BJ (cell line): Measurements from ENCODE around the gene RBBP4. TPM values are rescaled to one million over a fixed set of nuclear protein-coding genes. Genes with fewer than 3 reads are reported as not detected.
"Not testable (repeated sequence)": the region's sequence is repeated elsewhere in the genome, so short reads cannot be mapped to it uniquely, and the experiment has no call there.

Experiments used
- CTCF ChIA-PET: fragments of 350-600 bp; formaldehyde crosslinking; extraction: SDS; loops from one replicate; lab custom pipeline; 2021; ENCODE audit warnings: antibody characterized with exemption, inconsistent platforms; lab: Yijun Ruan, JAX
- POLR2A ChIA-PET: fragments of 300-600 bp; sonication (Branson Sonifier 250); formaldehyde crosslinking; extraction: SDS; loops from one replicate; lab custom pipeline; 2021; ENCODE audit warnings: antibody characterized with exemption; lab: Charles Lee
- DNase-seq: peaks from one replicate; pipeline ENCODE4 v3.0.0-alpha.2; 2011; ENCODE audit warnings: low read depth
- H3K27me3 ChIP-seq: 2 replicates; pipeline ENCODE4 v1.6.0; 2011; ENCODE audit warnings: low read length; ENCODE audit not compliant: control insufficient read depth, insufficient read depth
- H3K36me3 ChIP-seq: 2 replicates; pipeline ENCODE4 v1.5.1; 2011; ENCODE audit warnings: low read length; ENCODE audit not compliant: control insufficient read depth, insufficient read depth
- H3K4me3 ChIP-seq: 2 replicates; pipeline ENCODE4 v1.5.1; 2011; ENCODE audit warnings: low read depth, mild to moderate bottlenecking, control low read depth, low read length
- polyA plus RNA-seq: library from polyadenylated mRNA; depleted of rRNA; stranded (reverse); fragments of >200 nt; gene quantifications from 2 replicates; pipeline ENCODE4 v1.2.3, GENCODE V29; 2011
- TF ChIP-seq, protein P1 (sequence below): IDR thresholded peaks from 2 replicates; pipeline ENCODE4 v1.5.1; 2011; ENCODE audit warnings: low read depth, mild to moderate bottlenecking, control low read depth, inconsistent platforms, low read length, moderate library complexity; ENCODE audit not compliant: insufficient read depth

Gene RBBP4
- polyA plus RNA-seq, 1 experiment = 67.0 TPM

GRCh38 chr1:32652244-32652962 lies 1.4 kb downstream of the RBBP4 start:
- Histone ChIP-seq H3K27me3 (no peaks in the 10 kb centered on the region), H3K36me3 (peaks cover 11% of the 10 kb centered on the region), H3K4me3 (peak overlapping the region; percentile 87; the same call in 1 of the 2 replicates)
- DNase-seq = no peak
- POLR2A ChIA-PET = no interaction called here
- CTCF ChIA-PET = interaction anchor here (1.8 kb wide), 1 partner anchor 27 kb away, joined by 4 read pairs; no protein-coding TSS in a partner anchor
- TF ChIP-seq, protein P1, sequence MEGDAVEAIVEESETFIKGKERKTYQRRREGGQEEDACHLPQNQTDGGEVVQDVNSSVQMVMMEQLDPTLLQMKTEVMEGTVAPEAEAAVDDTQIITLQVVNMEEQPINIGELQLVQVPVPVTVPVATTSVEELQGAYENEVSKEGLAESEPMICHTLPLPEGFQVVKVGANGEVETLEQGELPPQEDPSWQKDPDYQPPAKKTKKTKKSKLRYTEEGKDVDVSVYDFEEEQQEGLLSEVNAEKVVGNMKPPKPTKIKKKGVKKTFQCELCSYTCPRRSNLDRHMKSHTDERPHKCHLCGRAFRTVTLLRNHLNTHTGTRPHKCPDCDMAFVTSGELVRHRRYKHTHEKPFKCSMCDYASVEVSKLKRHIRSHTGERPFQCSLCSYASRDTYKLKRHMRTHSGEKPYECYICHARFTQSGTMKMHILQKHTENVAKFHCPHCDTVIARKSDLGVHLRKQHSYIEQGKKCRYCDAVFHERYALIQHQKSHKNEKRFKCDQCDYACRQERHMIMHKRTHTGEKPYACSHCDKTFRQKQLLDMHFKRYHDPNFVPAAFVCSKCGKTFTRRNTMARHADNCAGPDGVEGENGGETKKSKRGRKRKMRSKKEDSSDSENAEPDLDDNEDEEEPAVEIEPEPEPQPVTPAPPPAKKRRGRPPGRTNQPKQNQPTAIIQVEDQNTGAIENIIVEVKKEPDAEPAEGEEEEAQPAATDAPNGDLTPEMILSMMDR = no peak

- TF ChIP-seq, protein P1 = no peak
Measured at GRCh38 chr1:32659581-32659980, 8.6 kb downstream of the RBBP4 start.

GRCh38 chr1:32665915-32666314 lies 14.9 kb downstream of the RBBP4 start:
- TF ChIP-seq, protein P1 = no peak
- CTCF ChIA-PET = no interaction called here

More at GRCh38 chr1:32659581-32659980, 8.6 kb downstream of the RBBP4 start:
- Histone ChIP-seq H3K36me3 (peaks cover 10% of the 10 kb centered on the region), H3K27me3 (no peaks in the 10 kb centered on the region), H3K4me3 (no peak overlapping the region)
- DNase-seq = no peak
- POLR2A ChIA-PET = no interaction called here
- CTCF ChIA-PET = no interaction called here

GRCh38 chr1:32666901-32667566 lies 16.0 kb downstream of the RBBP4 start:
- Histone ChIP-seq H3K27me3 (no peaks in the 10 kb centered on the region), H3K36me3 (peaks cover 6% of the 10 kb centered on the region), H3K4me3 (no peak overlapping the region)
- CTCF ChIA-PET = no interaction called here
- POLR2A ChIA-PET = no interaction called here
- no peak for DNase-seq
- TF ChIP-seq, protein P1 = no peak

More at GRCh38 chr1:32665915-32666314, 14.9 kb downstream of the RBBP4 start:
- POLR2A ChIA-PET = no interaction called here
- Histone ChIP-seq H3K4me3 (no peak overlapping the region), H3K36me3 (peaks cover 3% of the 10 kb centered on the region), H3K27me3 (no peaks in the 10 kb centered on the region)
- DNase-seq = no peak

GRCh38 chr1:32668716-32669115 lies 17.7 kb downstream of the RBBP4 start:
- POLR2A ChIA-PET, H3K27me3 ChIP-seq, H3K4me3 ChIP-seq, DNase-seq, H3K36me3 ChIP-seq, CTCF ChIA-PET: not testable (repeated sequence)
